NCI-H524 treated with DMSO at 0.1 percent for 48 hours (cell line): ENCODE data around the gene STK35.

Experiments used
- DNase-seq: peaks from one replicate; lab custom pipeline; 2025; lab: John Stamatoyannopoulos, UW

Gene STK35

GRCh38 chr20:2133318-2134183, 31.9 kb downstream of the STK35 start:
- no peak for DNase-seq

- DNase-seq = no peak
Measured at GRCh38 chr20:2135013-2135412, 33.4 kb downstream of the STK35 start.

GRCh38 chr20:2136275-2136674, 34.6 kb downstream of the STK35 start:
- DNase-seq = no peak

DNA sequence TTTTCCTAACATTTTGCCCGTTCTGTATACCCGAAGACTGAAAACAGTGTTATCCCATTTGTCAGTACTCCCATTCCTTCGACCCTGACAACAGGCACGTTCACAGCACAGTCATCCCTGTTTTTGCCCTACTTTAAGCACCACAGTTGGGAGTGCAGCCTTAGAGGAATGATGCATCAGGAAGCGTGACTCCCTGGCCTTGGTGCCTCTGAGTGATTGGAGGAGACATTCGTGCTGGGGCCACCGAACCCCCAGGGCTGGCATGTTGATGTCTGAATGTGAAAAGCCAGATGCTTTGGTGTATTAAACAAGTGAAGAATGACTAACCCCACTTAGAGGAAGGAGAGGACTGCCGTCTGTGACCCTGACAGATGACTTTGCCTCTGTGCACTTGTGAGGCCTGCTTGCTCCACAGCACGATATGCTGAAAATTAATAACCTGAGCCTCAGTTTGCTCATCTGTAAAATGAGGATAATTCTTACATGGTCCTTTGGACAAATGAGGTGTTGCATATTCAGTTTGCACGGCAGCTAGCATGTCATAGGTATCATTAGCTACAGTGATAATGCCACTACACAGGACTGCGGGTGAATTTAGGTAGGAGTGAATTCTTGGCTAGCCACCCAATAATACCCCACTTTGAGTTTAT, 36.0 kb downstream of the STK35 start:
- DNase-seq = no peak

GRCh38 chr20:2138396-2138795, 36.8 kb downstream of the STK35 start:
- DNase-seq = no peak

GRCh38 chr20:2139250-2139649, 37.6 kb downstream of the STK35 start:
- DNase-seq = no peak

GRCh38 chr20:2139736-2140135, 38.1 kb downstream of the STK35 start:
- no peak for DNase-seq

DNA sequence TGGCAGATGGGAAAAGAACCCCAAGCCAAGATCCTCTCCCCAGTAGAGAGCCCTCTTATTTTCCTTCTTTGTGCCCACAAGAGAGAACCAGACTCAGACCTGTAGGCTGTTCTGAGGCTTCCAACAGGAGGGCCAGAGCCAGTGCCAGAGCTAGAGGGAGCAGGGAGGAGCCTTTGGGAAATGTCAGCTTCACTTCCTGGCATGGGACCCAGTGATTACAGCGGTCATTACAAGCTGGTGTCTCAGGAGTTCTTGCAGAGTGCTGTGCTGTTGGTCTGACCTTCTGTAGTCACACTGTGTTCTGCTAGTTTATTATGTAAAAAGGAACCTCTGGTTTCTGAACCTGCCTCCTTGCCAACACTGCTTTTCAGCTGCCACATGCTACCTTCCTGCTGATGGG, 38.9 kb downstream of the STK35 start:
- DNase-seq = no peak

DNA sequence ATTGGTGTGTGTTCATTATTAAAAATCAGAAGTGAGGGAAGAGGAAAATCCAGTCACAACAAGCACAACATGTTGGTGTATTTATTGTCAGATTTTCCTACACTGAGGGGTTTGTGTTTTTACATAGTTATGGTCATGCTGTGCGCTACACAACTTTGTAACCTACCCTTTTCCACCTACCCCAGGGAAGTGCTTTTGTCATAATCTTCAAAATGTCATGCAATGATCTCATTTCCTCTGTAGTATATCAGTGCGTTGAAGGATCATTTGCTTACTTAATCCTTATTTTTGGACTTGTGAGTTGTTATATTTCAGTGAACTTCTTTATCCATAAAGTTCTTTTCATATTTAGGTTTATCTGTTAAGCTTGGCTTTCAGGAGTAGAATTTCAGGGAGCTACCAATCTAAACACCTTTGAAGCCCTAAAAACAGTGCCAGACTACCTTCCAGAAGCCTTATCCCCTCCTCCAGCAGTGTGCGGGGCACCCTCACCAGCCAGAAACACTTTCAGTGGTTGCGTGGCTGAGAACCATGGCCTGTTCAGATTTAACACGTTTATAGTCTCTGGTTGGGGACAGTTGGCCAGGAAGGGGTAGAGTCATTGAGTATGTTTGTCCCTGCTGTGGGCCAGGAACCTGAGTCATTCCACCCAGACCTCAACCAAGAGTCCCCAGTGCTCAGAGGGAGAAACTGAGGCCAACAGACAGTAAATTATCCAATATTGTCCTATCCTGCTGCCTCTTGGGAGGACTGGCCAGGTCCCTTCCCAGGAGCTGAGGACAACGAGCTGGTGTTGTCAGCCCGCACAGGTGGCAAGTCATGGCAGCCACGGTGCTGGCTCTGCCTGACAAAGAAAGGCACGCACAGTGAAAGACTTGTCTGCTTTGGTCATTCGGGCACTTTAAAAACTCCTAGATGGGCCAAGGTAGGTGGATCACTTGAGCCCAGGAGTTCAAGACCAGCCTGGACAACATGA, 40.3 kb downstream of the STK35 start:
- DNase-seq = no peak

GRCh38 chr20:2142649-2143048, 41.0 kb downstream of the STK35 start:
- no peak for DNase-seq

GRCh38 chr20:2143594-2143993, 42.0 kb downstream of the STK35 start:
- DNase-seq = no peak

DNA sequence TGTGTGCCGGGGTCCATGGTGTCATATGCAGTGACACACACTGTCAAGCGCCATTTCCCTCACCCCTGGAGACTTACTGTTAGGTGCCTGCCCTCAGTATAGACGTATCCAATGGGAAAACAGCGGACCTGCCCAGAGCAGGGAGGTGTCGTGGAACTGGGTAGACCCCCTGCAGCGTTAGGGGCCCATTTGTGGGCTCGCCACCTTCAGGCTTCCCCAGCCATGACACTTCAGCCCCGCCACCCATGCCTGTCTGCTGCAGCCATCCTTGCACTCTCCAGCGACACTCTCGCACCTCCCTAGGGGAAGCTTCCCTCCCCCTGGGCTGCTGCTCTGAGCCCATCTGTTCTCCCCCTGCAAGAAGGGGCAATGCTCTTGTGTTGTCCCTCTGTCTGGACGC, 43.2 kb downstream of the STK35 start:
- no peak for DNase-seq

DNA sequence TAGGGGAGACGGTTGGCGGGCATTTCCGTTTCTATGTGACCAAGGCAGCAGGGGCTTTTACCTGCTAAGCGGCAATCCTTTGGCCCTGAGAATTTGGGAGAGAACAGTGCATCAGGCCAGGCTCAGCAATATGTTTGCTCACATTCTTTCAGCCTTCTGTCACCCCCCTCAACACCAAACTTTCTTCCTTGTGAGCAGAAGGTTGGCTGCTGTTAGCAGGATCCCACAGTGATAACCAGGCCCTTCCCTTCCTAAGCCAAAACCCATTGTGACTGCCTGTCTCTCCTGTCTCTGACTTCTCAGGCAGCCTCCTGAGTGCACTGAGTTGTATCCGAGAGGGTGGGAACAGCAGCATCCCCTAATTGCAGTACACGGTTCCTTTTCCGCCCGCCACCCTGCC, 43.7 kb downstream of the STK35 start:
- DNase-seq = no peak

GRCh38 chr20:2146080-2146867, 44.6 kb downstream of the STK35 start:
- DNase-seq = no peak

- DNase-seq = no peak
Measured at GRCh38 chr20:2149507-2149906, 47.9 kb downstream of the STK35 start.

DNA sequence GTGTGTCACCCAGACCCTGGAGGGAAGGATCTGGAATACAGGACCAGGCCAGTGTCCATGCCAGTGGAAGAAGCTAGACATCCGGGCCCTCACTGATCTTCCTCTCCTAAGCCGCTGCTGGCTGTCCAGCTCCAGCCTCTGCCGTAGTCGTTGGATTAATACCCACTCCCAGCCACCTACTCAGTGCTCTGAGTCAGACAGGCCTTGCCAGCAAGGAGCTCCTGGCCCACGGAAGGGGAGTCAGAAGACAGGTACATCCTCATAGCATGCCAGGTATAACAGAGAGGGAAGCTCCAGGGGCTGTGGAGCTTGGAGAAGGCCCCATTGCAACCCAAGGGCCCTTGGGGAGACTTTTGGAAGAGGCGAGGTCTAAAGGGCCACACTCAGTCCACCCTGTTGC, 49.0 kb downstream of the STK35 start:
- DNase-seq = no peak

DNA sequence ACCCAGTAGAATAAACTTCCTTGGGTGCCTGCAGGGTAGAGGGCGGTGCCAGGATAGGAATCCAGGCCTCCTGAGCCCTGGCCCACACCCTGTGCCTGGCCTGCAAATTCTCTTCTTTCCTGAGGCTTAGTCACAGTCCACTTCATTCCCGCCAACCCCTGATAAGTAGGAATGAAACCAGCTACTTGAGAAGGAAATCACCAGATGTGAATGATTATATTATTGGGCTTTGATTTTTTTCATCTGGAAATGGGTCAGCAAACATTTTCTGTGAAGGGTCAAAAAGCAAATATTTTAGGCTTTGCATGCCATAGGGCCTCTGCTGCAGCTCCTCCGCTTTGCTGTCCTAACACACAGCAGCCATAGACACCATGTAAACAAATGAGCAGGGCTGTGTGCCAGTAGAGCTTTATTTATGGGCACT, 50.2 kb downstream of the STK35 start:
- no peak for DNase-seq

DNA sequence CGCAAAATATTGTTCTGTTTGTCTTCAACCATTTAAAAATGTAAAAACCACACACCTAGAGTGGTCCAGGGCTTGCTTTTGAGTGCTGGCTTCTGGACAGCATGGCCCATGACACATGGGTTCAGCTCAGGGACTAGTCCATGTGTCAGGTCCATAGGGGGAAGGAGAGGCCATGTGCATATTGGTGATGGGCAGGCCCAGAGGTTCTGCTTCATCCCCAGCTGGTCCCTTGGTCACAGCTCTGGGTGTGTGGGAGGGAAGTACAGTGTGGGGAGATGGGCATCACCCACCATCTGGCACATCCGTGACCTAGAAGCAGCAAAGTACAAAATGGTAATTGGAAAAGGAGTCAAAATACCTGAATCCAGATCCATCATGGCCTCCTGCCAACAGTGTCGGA, 50.7 kb downstream of the STK35 start:
- DNase-seq = no peak

- DNase-seq = no peak
Measured at GRCh38 chr20:2153326-2153725, 51.7 kb downstream of the STK35 start.

DNA sequence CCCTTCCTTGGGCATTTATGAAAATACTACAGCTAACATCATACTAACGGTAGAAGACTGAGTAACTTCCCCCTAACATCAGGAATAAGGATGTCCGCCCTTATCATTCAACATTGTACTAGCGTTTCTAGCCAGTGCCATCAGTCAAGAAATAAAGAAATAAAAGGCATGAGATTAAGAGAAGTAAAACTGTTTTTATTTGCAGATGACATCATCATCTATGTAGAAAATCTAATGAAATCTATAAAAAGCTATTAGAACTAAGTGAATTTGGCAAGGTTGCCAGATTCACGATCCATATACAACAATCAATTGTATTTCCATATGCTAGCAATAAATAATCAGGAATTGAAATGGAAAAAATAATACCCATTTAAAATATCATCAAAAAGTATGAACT, 54.6 kb downstream of the STK35 start:
- no peak for DNase-seq
